ENCODE measurements around the gene GNL2.

GNL2 gene

DNA sequence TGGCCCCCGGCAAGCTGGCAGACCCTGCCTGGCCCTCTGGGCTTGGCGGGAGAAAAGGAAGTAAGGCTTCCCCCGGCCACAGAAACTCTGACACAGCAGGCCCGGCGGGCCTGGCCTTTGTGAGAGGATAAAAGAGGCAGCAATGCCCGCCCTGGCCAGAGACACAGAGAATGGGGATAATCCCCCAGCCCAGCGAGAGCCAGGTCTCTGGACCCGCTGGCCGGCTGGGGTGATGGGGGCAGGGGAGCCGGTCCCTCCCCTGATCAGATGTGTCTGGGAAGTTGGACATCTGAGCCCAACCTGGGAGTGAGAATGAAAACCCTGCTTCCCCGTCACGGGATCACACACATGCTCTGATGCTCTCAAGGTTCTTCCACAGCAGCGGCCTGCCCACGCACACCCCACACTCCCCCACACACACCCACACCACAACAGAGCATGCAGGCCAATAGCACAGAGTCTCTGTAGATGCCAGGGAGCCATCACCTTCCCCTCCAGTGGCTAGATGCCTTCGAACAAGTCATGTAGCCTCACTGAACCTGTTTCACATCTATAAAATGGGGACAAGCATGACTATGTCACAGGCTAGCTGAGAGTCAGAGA lies 34.8 kb upstream of the GNL2 start:
- H3K18ac ChIP-seq (ENCODE audit: low read depth in 1 of 2, low read length in 2 of 2) = no peak overlapping the region
- H2BK120ac ChIP-seq (ENCODE audit: low read depth, low read length) = no peak overlapping the region
- H2BK15ac ChIP-seq (ENCODE audit: low read depth, poor library complexity, severe bottlenecking) = no peak overlapping the region
- H3K4ac ChIP-seq (ENCODE audit: low read depth in 1 of 2, low read length in 2 of 2) = no peak overlapping the region
- no peak overlapping the region for H3K9ac ChIP-seq (ENCODE audit: low read length)
- H3K14ac ChIP-seq (ENCODE audit: low read length in 2 of 2) = no peak overlapping the region
- H2BK5ac ChIP-seq (ENCODE audit: low read depth, low read length, poor library complexity, severe bottlenecking) = no peak overlapping the region
- no peak overlapping the region for H3K27ac ChIP-seq (ENCODE audit: low read length, poor library complexity, severe bottlenecking)
- no peak overlapping the region for H4K8ac ChIP-seq (ENCODE audit: low read length)
- H3K23ac ChIP-seq (ENCODE audit: low read length in 2 of 2) = no peak overlapping the region
- WGBS = 58% methylated on average over 14 of the region's 15 CpGs
- no peak overlapping the region for H2BK12ac ChIP-seq (ENCODE audit: low read length in 2 of 2)
- DNase-seq = no peak
- no peak overlapping the region for H2AK5ac ChIP-seq (ENCODE audit: low read length, severe bottlenecking)
- peaks cover 10% of the 10 kb centered on the region for H3K4me1 ChIP-seq (ENCODE audit: control insufficient read depth, insufficient read depth, low read depth, low read length)
- H4K91ac ChIP-seq (ENCODE audit: low read length) = no peak overlapping the region
- H3K4me3 ChIP-seq (ENCODE audit: insufficient read depth in 1 of 2, low read depth in 1 of 2, low read length in 2 of 2) = no peak overlapping the region
- no peaks in the 10 kb centered on the region for H3K36me3 ChIP-seq (ENCODE audit: control insufficient read depth in 1 of 2, insufficient read depth in 2 of 2, low read depth in 1 of 2, low read length in 2 of 2)
- no peaks in the 10 kb centered on the region for H3K79me1 ChIP-seq (replicated peaks; ENCODE audit: low read length, poor library complexity, severe bottlenecking)
- no peaks in the 10 kb centered on the region for H3K9me3 ChIP-seq (ENCODE audit: control insufficient read depth, low read length)
- H3K27me3 ChIP-seq (ENCODE audit: control insufficient read depth in 1 of 2, insufficient read depth in 1 of 2, low read length in 2 of 2) = peaks cover 88 to 96% of the 10 kb centered on the region in 2 experiments
- no peak overlapping the region for H3K4me2 ChIP-seq (ENCODE audit: low read length, poor library complexity, severe bottlenecking)
- H2AFZ ChIP-seq (ENCODE audit: low read depth, low read length) = no peak overlapping the region

DNA sequence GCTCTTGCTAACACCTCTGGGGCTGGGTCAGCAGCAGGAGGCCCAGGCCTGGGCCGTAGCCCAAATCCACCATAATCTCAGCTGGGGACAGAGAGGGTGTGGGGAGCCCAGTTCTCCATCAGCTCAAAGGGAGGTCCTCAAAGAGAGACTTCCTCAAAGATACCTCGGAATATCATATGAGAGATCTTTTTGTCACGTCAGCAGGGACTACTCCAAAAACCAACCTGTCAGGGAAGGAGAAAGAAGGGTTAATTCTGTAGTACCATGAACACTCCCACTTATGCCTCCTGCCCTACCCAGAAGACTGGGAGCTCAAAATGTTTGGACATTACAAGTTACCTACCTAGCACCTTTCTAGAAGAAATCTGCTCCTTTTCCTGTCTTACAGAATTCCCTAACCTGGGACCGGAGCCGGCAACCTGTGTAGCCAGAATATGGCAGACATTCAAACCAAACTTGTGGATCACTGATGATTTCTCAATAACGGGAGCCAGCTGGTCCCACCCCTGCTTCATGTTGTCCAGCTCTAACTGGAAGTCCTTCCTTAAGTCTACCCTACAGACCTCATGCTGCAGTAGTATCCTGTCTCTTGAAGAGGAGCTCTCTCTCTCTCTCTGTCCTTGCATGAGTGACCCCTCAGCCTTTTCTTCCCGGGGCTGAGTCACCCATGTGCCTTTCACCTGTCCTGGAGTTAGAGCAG lies 34.1 kb upstream of the GNL2 start:
- H3K4me3 ChIP-seq (ENCODE audit: insufficient read depth in 1 of 2, low read depth in 1 of 2, low read length in 2 of 2) = no peak overlapping the region
- H3K14ac ChIP-seq (ENCODE audit: low read length in 2 of 2) = no peak overlapping the region
- no peak overlapping the region for H4K8ac ChIP-seq (ENCODE audit: low read length)
- peaks cover 88 to 95% of the 10 kb centered on the region in 2 experiments for H3K27me3 ChIP-seq (ENCODE audit: control insufficient read depth in 1 of 2, insufficient read depth in 1 of 2, low read length in 2 of 2)
- H2BK15ac ChIP-seq (ENCODE audit: low read depth, poor library complexity, severe bottlenecking) = no peak overlapping the region
- no peak overlapping the region for H2AK5ac ChIP-seq (ENCODE audit: low read length, severe bottlenecking)
- H3K36me3 ChIP-seq (ENCODE audit: control insufficient read depth in 1 of 2, insufficient read depth in 2 of 2, low read depth in 1 of 2, low read length in 2 of 2) = no peaks in the 10 kb centered on the region
- H3K79me1 ChIP-seq (replicated peaks; ENCODE audit: low read length, poor library complexity, severe bottlenecking) = no peaks in the 10 kb centered on the region
- no peak overlapping the region for H2AFZ ChIP-seq (ENCODE audit: low read depth, low read length)
- WGBS = 68% methylated on average over 7 of the region's 7 CpGs
- no peak overlapping the region for H3K4me2 ChIP-seq (ENCODE audit: low read length, poor library complexity, severe bottlenecking)
- no peak overlapping the region for H3K9ac ChIP-seq (ENCODE audit: low read length)
- no peak overlapping the region for H2BK120ac ChIP-seq (ENCODE audit: low read depth, low read length)
- H3K9me3 ChIP-seq (ENCODE audit: control insufficient read depth, low read length) = no peaks in the 10 kb centered on the region
- peaks cover 9% of the 10 kb centered on the region for H3K4me1 ChIP-seq (ENCODE audit: control insufficient read depth, insufficient read depth, low read depth, low read length)
- H3K4ac ChIP-seq (ENCODE audit: low read depth in 1 of 2, low read length in 2 of 2) = no peak overlapping the region
- DNase-seq = no peak
- H2BK12ac ChIP-seq (ENCODE audit: low read length in 2 of 2) = no peak overlapping the region
- H3K23ac ChIP-seq (ENCODE audit: low read length in 2 of 2) = no peak overlapping the region
- H2BK5ac ChIP-seq (ENCODE audit: low read depth, low read length, poor library complexity, severe bottlenecking) = no peak overlapping the region
- H3K27ac ChIP-seq (ENCODE audit: low read length, poor library complexity, severe bottlenecking) = no peak overlapping the region
- H3K18ac ChIP-seq (ENCODE audit: low read depth in 1 of 2, low read length in 2 of 2) = no peak overlapping the region
- H4K91ac ChIP-seq (ENCODE audit: low read length) = no peak overlapping the region

DNA sequence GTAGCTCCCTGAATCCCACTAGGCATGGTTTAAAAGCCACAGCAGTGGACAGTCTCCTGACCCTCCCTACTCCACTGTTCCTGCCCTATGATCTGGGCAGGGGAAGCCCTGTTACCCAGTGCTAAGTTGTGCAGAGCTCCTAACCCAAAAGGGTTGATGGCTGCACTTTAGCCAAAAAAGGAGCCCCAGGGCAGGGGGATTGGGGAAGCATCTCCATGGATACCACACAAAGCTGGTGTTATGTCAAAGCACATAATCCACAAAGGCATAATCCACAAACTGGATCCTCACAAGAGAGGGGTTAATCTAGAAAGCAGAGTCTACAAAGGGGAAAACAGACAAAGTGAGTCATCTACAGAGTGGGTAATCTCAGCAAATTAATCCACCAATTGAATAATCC lies 33.3 kb upstream of the GNL2 start:
- Histone ChIP-seq H4K8ac (ENCODE audit: low read length) (no peak overlapping the region), H3K4me3 (ENCODE audit: insufficient read depth in 1 of 2, low read depth in 1 of 2, low read length in 2 of 2) (no peak overlapping the region), H2BK15ac (ENCODE audit: low read depth, poor library complexity, severe bottlenecking) (no peak overlapping the region), H3K9me3 (ENCODE audit: control insufficient read depth, low read length) (no peaks in the 10 kb centered on the region), H2AFZ (ENCODE audit: low read depth, low read length) (no peak overlapping the region), H3K4ac (ENCODE audit: low read depth in 1 of 2, low read length in 2 of 2) (no peak overlapping the region), H3K23ac (ENCODE audit: low read length in 2 of 2) (no peak overlapping the region), H2BK12ac (ENCODE audit: low read length in 2 of 2) (no peak overlapping the region), H3K4me1 (ENCODE audit: control insufficient read depth, insufficient read depth, low read depth, low read length) (peaks cover 2% of the 10 kb centered on the region), H2BK120ac (ENCODE audit: low read depth, low read length) (no peak overlapping the region), H3K4me2 (ENCODE audit: low read length, poor library complexity, severe bottlenecking) (no peak overlapping the region), H3K14ac (ENCODE audit: low read length in 2 of 2) (no peak overlapping the region), H2AK5ac (ENCODE audit: low read length, severe bottlenecking) (no peak overlapping the region), H3K27ac (ENCODE audit: low read length, poor library complexity, severe bottlenecking) (no peak overlapping the region), H3K18ac (ENCODE audit: low read depth in 1 of 2, low read length in 2 of 2) (no peak overlapping the region), H4K91ac (ENCODE audit: low read length) (no peak overlapping the region), H3K27me3 (ENCODE audit: control insufficient read depth in 1 of 2, insufficient read depth in 1 of 2, low read length in 2 of 2) (peaks cover 91 to 95% of the 10 kb centered on the region in 2 experiments), H3K9ac (ENCODE audit: low read length) (no peak overlapping the region), H3K79me1 (replicated peaks; ENCODE audit: low read length, poor library complexity, severe bottlenecking) (no peaks in the 10 kb centered on the region), H3K36me3 (ENCODE audit: control insufficient read depth in 1 of 2, insufficient read depth in 2 of 2, low read depth in 1 of 2, low read length in 2 of 2) (no peaks in the 10 kb centered on the region), H2BK5ac (ENCODE audit: low read depth, low read length, poor library complexity, severe bottlenecking) (no peak overlapping the region)
- no peak for DNase-seq

DNA sequence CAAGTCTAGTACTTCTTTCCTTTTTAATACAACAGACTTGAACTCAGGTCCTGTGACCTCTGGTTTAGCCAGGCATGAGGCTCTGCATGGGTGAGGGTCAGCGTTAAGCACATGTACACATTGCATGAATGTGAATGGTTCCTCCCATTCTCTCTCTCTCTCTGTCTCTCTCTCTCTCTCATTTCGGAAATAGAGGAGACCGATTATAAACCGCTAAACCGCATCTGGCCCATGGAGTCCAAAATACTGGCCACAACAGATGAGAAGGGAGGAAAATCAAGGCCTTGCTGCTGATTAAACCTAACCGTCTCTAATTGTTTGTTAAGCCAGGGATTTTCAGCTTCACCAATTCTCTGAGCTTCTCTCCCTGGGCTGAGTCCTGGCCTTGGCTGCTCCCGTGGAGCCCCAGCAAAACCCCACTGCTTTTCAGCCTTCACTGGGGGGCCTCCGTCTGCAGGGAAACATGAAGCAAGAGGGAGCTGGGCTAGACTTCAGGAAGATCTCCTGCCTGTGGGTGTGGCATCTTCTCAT lies 32.4 kb upstream of the GNL2 start:
- Histone ChIP-seq H2BK15ac (ENCODE audit: low read depth, poor library complexity, severe bottlenecking) (no peak overlapping the region), H4K8ac (ENCODE audit: low read length) (no peak overlapping the region), H3K36me3 (ENCODE audit: control insufficient read depth in 1 of 2, insufficient read depth in 2 of 2, low read depth in 1 of 2, low read length in 2 of 2) (no peaks in the 10 kb centered on the region), H3K27me3 (ENCODE audit: control insufficient read depth in 1 of 2, insufficient read depth in 1 of 2, low read length in 2 of 2) (peaks cover 87 to 93% of the 10 kb centered on the region in 2 experiments), H3K27ac (ENCODE audit: low read length, poor library complexity, severe bottlenecking) (no peak overlapping the region), H3K18ac (ENCODE audit: low read depth in 1 of 2, low read length in 2 of 2) (no peak overlapping the region), H3K23ac (ENCODE audit: low read length in 2 of 2) (no peak overlapping the region), H2BK5ac (ENCODE audit: low read depth, low read length, poor library complexity, severe bottlenecking) (no peak overlapping the region), H2AK5ac (ENCODE audit: low read length, severe bottlenecking) (no peak overlapping the region), H3K9ac (ENCODE audit: low read length) (no peak overlapping the region), H4K91ac (ENCODE audit: low read length) (no peak overlapping the region), H3K79me1 (replicated peaks; ENCODE audit: low read length, poor library complexity, severe bottlenecking) (no peaks in the 10 kb centered on the region), H3K4me1 (ENCODE audit: control insufficient read depth, insufficient read depth, low read depth, low read length) (no peaks in the 10 kb centered on the region), H3K9me3 (ENCODE audit: control insufficient read depth, low read length) (no peaks in the 10 kb centered on the region), H3K4me3 (ENCODE audit: insufficient read depth in 1 of 2, low read depth in 1 of 2, low read length in 2 of 2) (no peak overlapping the region), H3K4ac (ENCODE audit: low read depth in 1 of 2, low read length in 2 of 2) (no peak overlapping the region), H3K4me2 (ENCODE audit: low read length, poor library complexity, severe bottlenecking) (no peak overlapping the region), H2BK120ac (ENCODE audit: low read depth, low read length) (no peak overlapping the region), H2AFZ (ENCODE audit: low read depth, low read length) (no peak overlapping the region), H3K14ac (ENCODE audit: low read length in 2 of 2) (no peak overlapping the region), H2BK12ac (ENCODE audit: low read length in 2 of 2) (no peak overlapping the region)
- 86% methylated on average over 8 of the region's 8 CpGs for WGBS
- no peak for DNase-seq
